ENCODE measurements around the gene GPA33. TPM values are rescaled to one million over a fixed set of nuclear protein-coding genes. Genes with fewer than 3 reads are reported as not detected.

GPA33 gene
- total RNA-seq, 1 donor from 2014 or later, result not detected

DNA sequence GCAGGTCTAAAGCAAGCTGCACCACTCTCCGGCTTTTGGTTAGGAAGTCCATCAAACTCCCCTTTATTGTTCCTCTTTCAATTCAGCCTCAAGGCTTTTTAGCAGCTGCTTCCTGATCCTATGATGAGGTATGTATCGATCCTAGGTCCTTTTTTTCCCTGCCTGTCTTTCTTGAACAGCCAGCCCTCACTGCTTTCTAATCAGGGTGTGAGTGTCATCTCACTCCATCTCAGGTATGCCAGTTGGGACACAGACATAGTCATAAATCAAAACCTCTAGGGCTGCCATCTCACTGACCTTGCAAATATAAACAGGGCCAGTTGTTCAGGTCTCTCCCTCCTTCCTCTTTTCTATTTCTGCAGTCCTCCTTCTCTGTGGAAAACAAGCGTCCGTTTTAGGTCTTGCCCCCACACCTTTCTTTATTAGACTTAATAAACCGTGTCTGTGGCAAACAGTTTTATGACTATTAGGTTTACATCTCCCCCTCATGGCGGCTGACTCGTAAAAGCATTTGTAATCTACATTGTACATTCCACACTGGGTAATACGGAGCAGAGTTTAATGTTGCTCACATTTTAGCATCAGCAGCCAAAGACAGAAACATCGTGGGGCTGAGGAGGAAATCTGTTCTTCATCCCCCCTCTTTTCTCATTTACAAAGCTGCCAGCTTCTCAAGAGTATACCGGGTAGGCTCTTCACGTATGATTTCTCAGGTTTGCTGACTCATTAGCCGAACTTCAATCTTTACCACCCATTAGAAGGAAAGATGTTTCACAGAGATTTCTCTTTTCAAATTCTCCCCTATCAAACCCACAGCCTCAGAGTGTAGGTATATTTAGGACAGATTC, 15.3 kb upstream of the GPA33 start:
- Mint-ChIP-seq H3K27ac (no peak overlapping the region), H3K4me1 (ENCODE audit: low read depth) (peaks cover 6% of the 10 kb centered on the region), H3K9me3 (ENCODE audit: low read depth) (no peaks in the 10 kb centered on the region), H3K27me3 (peaks cover 17% of the 10 kb centered on the region), H3K36me3 (ENCODE audit: insufficient read depth) (no peaks in the 10 kb centered on the region), H3K4me3 (ENCODE audit: low read depth) (no peak overlapping the region)
- DNase-seq (ENCODE audit: low spot score, unreplicated experiment), result no peak
- TF ChIP-seq, protein P1, sequence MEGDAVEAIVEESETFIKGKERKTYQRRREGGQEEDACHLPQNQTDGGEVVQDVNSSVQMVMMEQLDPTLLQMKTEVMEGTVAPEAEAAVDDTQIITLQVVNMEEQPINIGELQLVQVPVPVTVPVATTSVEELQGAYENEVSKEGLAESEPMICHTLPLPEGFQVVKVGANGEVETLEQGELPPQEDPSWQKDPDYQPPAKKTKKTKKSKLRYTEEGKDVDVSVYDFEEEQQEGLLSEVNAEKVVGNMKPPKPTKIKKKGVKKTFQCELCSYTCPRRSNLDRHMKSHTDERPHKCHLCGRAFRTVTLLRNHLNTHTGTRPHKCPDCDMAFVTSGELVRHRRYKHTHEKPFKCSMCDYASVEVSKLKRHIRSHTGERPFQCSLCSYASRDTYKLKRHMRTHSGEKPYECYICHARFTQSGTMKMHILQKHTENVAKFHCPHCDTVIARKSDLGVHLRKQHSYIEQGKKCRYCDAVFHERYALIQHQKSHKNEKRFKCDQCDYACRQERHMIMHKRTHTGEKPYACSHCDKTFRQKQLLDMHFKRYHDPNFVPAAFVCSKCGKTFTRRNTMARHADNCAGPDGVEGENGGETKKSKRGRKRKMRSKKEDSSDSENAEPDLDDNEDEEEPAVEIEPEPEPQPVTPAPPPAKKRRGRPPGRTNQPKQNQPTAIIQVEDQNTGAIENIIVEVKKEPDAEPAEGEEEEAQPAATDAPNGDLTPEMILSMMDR (IDR thresholded peaks at IDR 0.05; ENCODE audit: unreplicated experiment), result no peak

DNA sequence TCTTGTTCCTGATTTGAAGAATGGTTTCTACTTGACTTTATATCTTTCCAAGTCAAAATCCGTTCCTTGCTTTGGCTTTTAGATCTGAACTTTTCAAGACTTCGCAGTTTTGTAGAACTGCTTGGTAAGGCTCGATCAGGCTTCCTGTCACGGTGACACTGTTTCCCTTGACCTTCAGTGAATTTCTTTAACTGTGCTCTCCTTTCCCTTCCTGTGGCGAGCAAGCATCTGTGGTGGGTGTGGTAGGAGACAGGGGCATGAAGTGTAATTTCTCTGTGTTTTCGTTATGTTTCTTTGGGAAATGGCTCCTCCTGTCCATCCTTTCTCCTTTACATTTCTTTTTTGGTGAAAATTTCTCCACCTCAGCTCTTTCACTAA, 14.1 kb upstream of the GPA33 start:
- Mint-ChIP-seq H3K27ac (no peak overlapping the region), H3K4me3 (ENCODE audit: low read depth) (no peak overlapping the region), H3K9me3 (ENCODE audit: low read depth) (no peaks in the 10 kb centered on the region), H3K36me3 (ENCODE audit: insufficient read depth) (no peaks in the 10 kb centered on the region), H3K4me1 (ENCODE audit: low read depth) (peaks cover 6% of the 10 kb centered on the region), H3K27me3 (peaks cover 17% of the 10 kb centered on the region)
- TF ChIP-seq, protein P1 (IDR thresholded peaks at IDR 0.05; ENCODE audit: unreplicated experiment), result no peak
- no peak for DNase-seq (ENCODE audit: low spot score, unreplicated experiment)

DNA sequence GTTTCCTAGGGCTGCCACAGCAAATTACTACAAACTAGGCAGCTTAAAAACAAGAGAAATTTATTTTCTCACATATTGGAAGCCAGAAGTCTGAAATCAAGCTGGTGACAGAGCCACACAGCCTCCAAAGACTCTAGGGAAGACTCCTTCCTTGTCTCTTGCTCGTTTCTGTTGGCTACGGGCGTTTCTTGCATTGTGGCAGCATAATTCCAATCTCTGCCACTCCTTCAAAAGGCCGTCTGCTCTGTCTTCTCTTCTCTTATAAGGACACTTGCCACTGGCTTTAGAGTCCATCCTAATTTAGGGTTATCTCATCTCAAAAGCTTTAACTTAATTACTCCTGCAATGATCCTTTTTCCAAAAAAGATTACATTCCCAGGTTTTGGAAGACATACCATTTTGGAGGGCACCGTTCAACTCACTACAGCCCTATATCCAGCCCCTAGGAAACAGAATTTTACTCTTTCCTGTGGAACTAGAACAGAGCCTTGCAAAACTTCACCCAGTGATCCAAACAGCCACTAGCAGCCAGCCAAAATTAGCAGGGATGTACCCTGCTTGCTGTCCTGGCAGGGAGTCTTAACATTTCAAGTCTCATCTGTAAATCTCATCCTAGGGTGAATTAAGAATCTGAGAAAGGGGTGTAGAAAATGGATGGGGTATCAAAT, 12.9 kb upstream of the GPA33 start:
- Mint-ChIP-seq H3K4me1 (ENCODE audit: low read depth) (no peaks in the 10 kb centered on the region), H3K9me3 (ENCODE audit: low read depth) (no peaks in the 10 kb centered on the region), H3K27me3 (peaks cover 17% of the 10 kb centered on the region), H3K4me3 (ENCODE audit: low read depth) (no peak overlapping the region), H3K36me3 (ENCODE audit: insufficient read depth) (no peaks in the 10 kb centered on the region), H3K27ac (no peak overlapping the region)
- no peak for DNase-seq (ENCODE audit: low spot score, unreplicated experiment)
- TF ChIP-seq, protein P1 (IDR thresholded peaks at IDR 0.05; ENCODE audit: unreplicated experiment), result no peak

DNA sequence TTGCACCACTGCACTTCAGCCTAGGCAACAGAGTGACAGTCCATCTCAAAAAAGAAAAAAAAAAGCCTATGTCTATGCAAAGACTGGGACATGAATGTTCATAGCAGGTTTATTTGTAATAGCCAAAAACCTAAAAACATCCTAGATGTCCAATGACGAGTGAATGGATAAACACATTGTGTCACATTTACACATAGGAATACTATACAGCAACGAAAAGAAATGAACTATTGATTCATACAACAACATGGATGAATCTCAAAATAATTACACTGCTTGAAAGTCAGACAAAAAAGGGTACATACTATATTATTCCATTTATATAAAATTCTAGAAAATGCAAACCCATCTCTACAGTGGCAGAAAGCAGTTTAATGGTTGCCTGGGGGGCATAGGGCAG, 11.6 kb upstream of the GPA33 start:
- Mint-ChIP-seq H3K36me3 (ENCODE audit: insufficient read depth) (no peaks in the 10 kb centered on the region), H3K27me3 (peaks cover 17% of the 10 kb centered on the region), H3K9me3 (ENCODE audit: low read depth) (peaks cover 3% of the 10 kb centered on the region), H3K4me1 (ENCODE audit: low read depth) (no peaks in the 10 kb centered on the region), H3K4me3 (ENCODE audit: low read depth) (no peak overlapping the region), H3K27ac (no peak overlapping the region)
- no peak for DNase-seq (ENCODE audit: low spot score, unreplicated experiment)
- TF ChIP-seq, protein P1 (IDR thresholded peaks at IDR 0.05; ENCODE audit: unreplicated experiment), result no peak

DNA sequence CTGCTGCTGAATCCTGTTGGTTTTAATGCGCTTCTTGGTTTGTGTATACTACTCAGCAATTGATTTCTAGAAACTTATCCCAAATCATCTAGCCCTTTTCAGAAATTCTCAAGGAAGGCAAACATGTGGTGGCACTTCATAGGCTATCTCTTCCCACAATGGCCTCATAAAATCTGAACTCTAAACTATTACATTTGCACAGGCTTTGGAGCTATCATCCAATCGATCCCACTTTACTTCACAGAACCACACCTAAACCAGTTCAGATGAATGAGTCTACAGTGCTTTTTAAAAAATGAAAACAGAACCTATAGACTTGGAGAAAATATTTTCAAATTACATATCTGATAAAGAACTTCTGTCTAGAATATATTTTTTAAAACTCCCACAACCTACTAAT, 10.6 kb upstream of the GPA33 start:
- H3K36me3 Mint-ChIP-seq (ENCODE audit: insufficient read depth), result no peaks in the 10 kb centered on the region
- no peak overlapping the region for H3K27ac Mint-ChIP-seq
- TF ChIP-seq, protein P1 (IDR thresholded peaks at IDR 0.05; ENCODE audit: unreplicated experiment), result no peak
- no peak overlapping the region for H3K4me3 Mint-ChIP-seq (ENCODE audit: low read depth)
- H3K4me1 Mint-ChIP-seq (ENCODE audit: low read depth), result no peaks in the 10 kb centered on the region
- DNase-seq (ENCODE audit: low spot score, unreplicated experiment), result no peak
- peaks cover 3% of the 10 kb centered on the region for H3K9me3 Mint-ChIP-seq (ENCODE audit: low read depth)
- peaks cover 16% of the 10 kb centered on the region for H3K27me3 Mint-ChIP-seq
